Frontal cortex (tissue), 4 donors: ENCODE results near the gene KIAA1755. TPM values are rescaled to one million over a fixed set of nuclear protein-coding genes. Genes with fewer than 3 reads are reported as not detected.

Experiments
- DNase-seq, 2 donors: peaks; one replicate each; pipeline ENCODE4 v3.0.0; 2012; ENCODE audit warnings: low spot score in 2 of 2
- FAIRE-seq: peaks from 2 replicates; lab custom pipeline; 2012; peaks lifted over from hg19 to GRCh38; lab: Jason Lieb, UNC
- total RNA-seq: library from RNA; depleted of rRNA; stranded (reverse); fragments of >200 nt; gene quantifications from one replicate; pipeline ENCODE4 v1.2.3, GENCODE V29; 2014
- donor health status: control.
- donor health status: control.
- donor health status: control.

Gene KIAA1755
- 1.2 TPM for total RNA-seq

- DNase-seq (peak; percentile 70 to 86), FAIRE-seq (no peak)
Observed at GRCh38 chr20:38260378-38261053, at the start of gene KIAA1755. Gene KIAA1755 (minus strand): TSS chr20:38260735. CDS start chr20:38260500, 235 bp downstream.

GRCh38 chr20:38308447-38308846 lies 47.9 kb upstream of the KIAA1755 start:
- FAIRE-seq (no peak), DNase-seq (no peak)

GRCh38 chr20:38308047-38308438 lies 47.5 kb upstream of the KIAA1755 start:
- FAIRE-seq (no peak), DNase-seq (no peak)

- DNase-seq (no peak), FAIRE-seq (no peak)
Observed at GRCh38 chr20:38307371-38308046, 47.0 kb upstream of the KIAA1755 start.

GRCh38 chr20:38306379-38306778 lies 45.8 kb upstream of the KIAA1755 start:
- FAIRE-seq (no peak), DNase-seq (no peak)

GRCh38 chr20:38305541-38305940 lies 45.0 kb upstream of the KIAA1755 start:
- DNase-seq, result no peak

GRCh38 chr20:38304845-38305447 lies 44.4 kb upstream of the KIAA1755 start:
- DNase-seq (peak in 1 of 2 donors; percentile 25), FAIRE-seq (no peak)

More at GRCh38 chr20:38305541-38305940, 45.0 kb upstream of the KIAA1755 start:
- FAIRE-seq, result no peak

- FAIRE-seq, result no peak
Observed at GRCh38 chr20:38303908-38304379, 43.4 kb upstream of the KIAA1755 start, which contains the start of gene BPI. Gene BPI (plus strand): TSS chr20:38304156. CDS start chr20:38304224, 68 bp downstream.

GRCh38 chr20:38302786-38303185 lies 42.3 kb upstream of the KIAA1755 start:
- FAIRE-seq, result no peak

More at GRCh38 chr20:38303908-38304379, 43.4 kb upstream of the KIAA1755 start, which contains the start of gene BPI:
- no peak for DNase-seq

GRCh38 chr20:38301309-38301708 lies 40.8 kb upstream of the KIAA1755 start:
- DNase-seq (no peak), FAIRE-seq (no peak)

More at GRCh38 chr20:38302786-38303185, 42.3 kb upstream of the KIAA1755 start:
- DNase-seq, result no peak

- DNase-seq (no peak), FAIRE-seq (no peak)
Observed at GRCh38 chr20:38300438-38300837, 39.9 kb upstream of the KIAA1755 start.

- FAIRE-seq (no peak), DNase-seq (no peak)
Observed at GRCh38 chr20:38299963-38300362, 39.4 kb upstream of the KIAA1755 start.

- FAIRE-seq (no peak), DNase-seq (no peak)
Observed at GRCh38 chr20:38298768-38299288, 38.3 kb upstream of the KIAA1755 start.

- FAIRE-seq (no peak), DNase-seq (no peak)
Observed at GRCh38 chr20:38297916-38298674, 37.6 kb upstream of the KIAA1755 start.

- DNase-seq (no peak), FAIRE-seq (no peak)
Observed at GRCh38 chr20:38296433-38296832, 35.9 kb upstream of the KIAA1755 start.

- FAIRE-seq (no peak), DNase-seq (no peak)
Observed at GRCh38 chr20:38295811-38296210, 35.3 kb upstream of the KIAA1755 start.

- FAIRE-seq, result no peak
Observed at GRCh38 chr20:38294076-38294591, 33.6 kb upstream of the KIAA1755 start.

GRCh38 chr20:38293491-38294065 lies 33.0 kb upstream of the KIAA1755 start:
- FAIRE-seq (no peak), DNase-seq (no peak)

More at GRCh38 chr20:38294076-38294591, 33.6 kb upstream of the KIAA1755 start:
- DNase-seq, result no peak

- FAIRE-seq, result no peak
- no peak for DNase-seq
Observed at GRCh38 chr20:38291966-38292365, 31.4 kb upstream of the KIAA1755 start.
